Ovary (tissue), 3 donors: ENCODE results near the gene NMBR.
"Not testable (repeated sequence)": the region's sequence is repeated elsewhere in the genome, so short reads cannot be mapped to it uniquely, and the experiment has no call there.

Experiments
- POLR2A ChIP-seq: fragments of 450-650 bp; IDR thresholded peaks from one replicate; pipeline ENCODE4 v1.6.1; 2017; ENCODE audit warnings: antibody characterized with exemption, mild to moderate bottlenecking, moderate library complexity
- TF ChIP-seq, protein P1 (sequence below), 3 donors: fragments of 450-650 bp in 2 of 3; fragments of 200-600 bp in 1 of 3; IDR thresholded peaks; one replicate each; pipeline versions ENCODE4 v1.5.1 to v1.8.0; 2016 to 2022; ENCODE audit warnings: antibody characterized with exemption in 3 of 3, mild to moderate bottlenecking in 1 of 3
- donor health status: DM: no; HTN: no; CAD: no.

- TF ChIP-seq, protein P1, sequence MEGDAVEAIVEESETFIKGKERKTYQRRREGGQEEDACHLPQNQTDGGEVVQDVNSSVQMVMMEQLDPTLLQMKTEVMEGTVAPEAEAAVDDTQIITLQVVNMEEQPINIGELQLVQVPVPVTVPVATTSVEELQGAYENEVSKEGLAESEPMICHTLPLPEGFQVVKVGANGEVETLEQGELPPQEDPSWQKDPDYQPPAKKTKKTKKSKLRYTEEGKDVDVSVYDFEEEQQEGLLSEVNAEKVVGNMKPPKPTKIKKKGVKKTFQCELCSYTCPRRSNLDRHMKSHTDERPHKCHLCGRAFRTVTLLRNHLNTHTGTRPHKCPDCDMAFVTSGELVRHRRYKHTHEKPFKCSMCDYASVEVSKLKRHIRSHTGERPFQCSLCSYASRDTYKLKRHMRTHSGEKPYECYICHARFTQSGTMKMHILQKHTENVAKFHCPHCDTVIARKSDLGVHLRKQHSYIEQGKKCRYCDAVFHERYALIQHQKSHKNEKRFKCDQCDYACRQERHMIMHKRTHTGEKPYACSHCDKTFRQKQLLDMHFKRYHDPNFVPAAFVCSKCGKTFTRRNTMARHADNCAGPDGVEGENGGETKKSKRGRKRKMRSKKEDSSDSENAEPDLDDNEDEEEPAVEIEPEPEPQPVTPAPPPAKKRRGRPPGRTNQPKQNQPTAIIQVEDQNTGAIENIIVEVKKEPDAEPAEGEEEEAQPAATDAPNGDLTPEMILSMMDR (IDR thresholded peaks at IDR 0.05): not testable (repeated sequence)
- not testable (repeated sequence) for TF ChIP-seq POLR2A
These were observed 9.8 kb upstream of the NMBR start for GRCh38 chr6:142156758-142157068.
